Measurements from ENCODE around the gene SIMC1.

DNA sequence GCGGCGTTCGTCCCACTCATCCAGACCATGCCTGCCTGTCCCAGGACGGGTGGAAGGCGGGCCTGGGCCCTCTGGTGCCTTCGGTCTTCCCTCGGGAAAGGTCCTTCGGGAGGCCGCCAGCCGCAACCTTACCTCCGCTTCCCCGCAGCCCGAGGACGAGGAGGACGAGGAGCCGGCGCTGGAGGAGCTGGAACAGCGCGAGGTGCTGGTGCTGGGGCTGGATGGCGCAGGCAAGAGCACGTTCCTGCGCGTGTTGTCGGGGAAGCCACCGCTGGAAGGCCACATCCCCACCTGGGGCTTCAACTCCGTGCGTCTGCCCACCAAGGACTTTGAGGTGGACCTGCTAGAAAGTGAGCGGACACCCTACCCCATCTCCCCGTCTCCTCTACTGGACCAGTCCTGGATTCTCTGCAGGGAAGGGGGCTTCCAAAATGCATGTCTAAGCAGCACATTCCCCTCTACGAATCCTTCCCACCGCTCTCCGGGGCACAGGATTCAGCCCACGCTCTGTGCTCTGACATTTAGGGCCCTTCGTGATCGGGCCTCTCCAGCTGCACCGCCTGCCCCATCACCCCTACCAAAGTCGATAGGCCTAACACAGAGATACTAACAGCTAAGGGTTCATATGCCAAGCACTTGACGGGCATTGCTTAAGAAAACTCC lies 128.1 kb downstream of the SIMC1 start:
- TF ChIP-seq, protein P1, sequence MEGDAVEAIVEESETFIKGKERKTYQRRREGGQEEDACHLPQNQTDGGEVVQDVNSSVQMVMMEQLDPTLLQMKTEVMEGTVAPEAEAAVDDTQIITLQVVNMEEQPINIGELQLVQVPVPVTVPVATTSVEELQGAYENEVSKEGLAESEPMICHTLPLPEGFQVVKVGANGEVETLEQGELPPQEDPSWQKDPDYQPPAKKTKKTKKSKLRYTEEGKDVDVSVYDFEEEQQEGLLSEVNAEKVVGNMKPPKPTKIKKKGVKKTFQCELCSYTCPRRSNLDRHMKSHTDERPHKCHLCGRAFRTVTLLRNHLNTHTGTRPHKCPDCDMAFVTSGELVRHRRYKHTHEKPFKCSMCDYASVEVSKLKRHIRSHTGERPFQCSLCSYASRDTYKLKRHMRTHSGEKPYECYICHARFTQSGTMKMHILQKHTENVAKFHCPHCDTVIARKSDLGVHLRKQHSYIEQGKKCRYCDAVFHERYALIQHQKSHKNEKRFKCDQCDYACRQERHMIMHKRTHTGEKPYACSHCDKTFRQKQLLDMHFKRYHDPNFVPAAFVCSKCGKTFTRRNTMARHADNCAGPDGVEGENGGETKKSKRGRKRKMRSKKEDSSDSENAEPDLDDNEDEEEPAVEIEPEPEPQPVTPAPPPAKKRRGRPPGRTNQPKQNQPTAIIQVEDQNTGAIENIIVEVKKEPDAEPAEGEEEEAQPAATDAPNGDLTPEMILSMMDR (IDR thresholded peaks at IDR 0.05 in 2 of 3, conservative IDR thresholded peaks at IDR 0.05 in 1 of 3; ENCODE audit: borderline replicate concordance in 1 of 3, insufficient read depth in 1 of 3, low read depth in 2 of 3, low read length in 2 of 3), result no peak
- TF ChIP-seq ZFX (IDR thresholded peaks at IDR 0.05), result no peak
- no peak for TF ChIP-seq JUND (IDR thresholded peaks at IDR 0.05)
- TF ChIP-seq EZH2 (IDR thresholded peaks at IDR 0.05), result no peak
- TF ChIP-seq POLR2A (IDR thresholded peaks at IDR 0.05; ENCODE audit: borderline replicate concordance, extremely low read depth, insufficient read depth, insufficient read length), result no peak
- no peak for TF ChIP-seq ZNF274 (IDR thresholded peaks at IDR 0.05; ENCODE audit: low read depth, low read length)
- TF ChIP-seq FOSL1 (IDR thresholded peaks at IDR 0.05; ENCODE audit: low read depth), result no peak
- no peak for TF ChIP-seq EZH2phosphoT487 (IDR thresholded peaks at IDR 0.05; ENCODE audit: borderline replicate concordance)
- TF ChIP-seq SP1 (IDR thresholded peaks at IDR 0.05; ENCODE audit: low read depth), result no peak
- no peak for TF ChIP-seq POLR2AphosphoS5 (IDR thresholded peaks at IDR 0.05; ENCODE audit: low read depth, low read length)
